Osteocyte (in vitro differentiated cells): ENCODE measurements around the gene STAMBPL1. TPM values are rescaled to one million over a fixed set of nuclear protein-coding genes. Genes with fewer than 3 reads are reported as not detected.

Experiments used
- DNase-seq: peaks from one replicate; pipeline ENCODE4 v3.0.0; 2021; ENCODE audit warnings: mixed read lengths; ENCODE audit not compliant: unreplicated experiment; ENCODE audit errors: extremely low spot score
- H3K27ac Mint-ChIP-seq: one replicate; pipeline ENCODE4 v1.8.0; 2021; ENCODE audit warnings: mild to moderate bottlenecking, mixed read lengths; ENCODE audit not compliant: unreplicated experiment
- H3K27me3 Mint-ChIP-seq: one replicate; pipeline ENCODE4 v1.8.0; 2021; ENCODE audit warnings: mixed read lengths; ENCODE audit not compliant: unreplicated experiment
- H3K36me3 Mint-ChIP-seq: one replicate; pipeline ENCODE4 v1.8.0; 2021; ENCODE audit warnings: mixed read lengths; ENCODE audit not compliant: unreplicated experiment
- H3K4me1 Mint-ChIP-seq: one replicate; pipeline ENCODE4 v1.8.0; 2021; ENCODE audit warnings: mixed read lengths; ENCODE audit not compliant: unreplicated experiment
- H3K4me3 Mint-ChIP-seq: one replicate; pipeline ENCODE4 v1.8.0; 2021; ENCODE audit warnings: mild to moderate bottlenecking, moderate library complexity, mixed read lengths; ENCODE audit not compliant: unreplicated experiment
- H3K9me3 Mint-ChIP-seq: one replicate; pipeline ENCODE4 v1.8.0; 2021; ENCODE audit warnings: mixed read lengths; ENCODE audit not compliant: unreplicated experiment
- CTCF ChIP-seq: fragments of 200-600 bp; sonication (generic); IDR thresholded peaks from 2 replicates; pipeline ENCODE4 v1.5.0; 2021; ENCODE audit warnings: antibody characterized with exemption, mild to moderate bottlenecking, moderate library complexity
- total RNA-seq: library from RNA; stranded (reverse); gene quantifications from 2 replicates; pipeline ENCODE4 v1.2.1, GENCODE V29; 2021

STAMBPL1 gene
- total RNA-seq, 1 donor from 2014 or later = 4.8 TPM

- Mint-ChIP-seq H3K27me3 (no peaks in the 10 kb centered on the region), H3K27ac (no peak overlapping the region), H3K4me3 (no peak overlapping the region), H3K36me3 (peaks cover 14% of the 10 kb centered on the region), H3K4me1 (peaks cover 19% of the 10 kb centered on the region), H3K9me3 (no peaks in the 10 kb centered on the region)
- no peak for DNase-seq
- TF ChIP-seq CTCF = no peak
Observed at GRCh38 chr10:88901984-88902789, 22.1 kb downstream of the STAMBPL1 start.

- Mint-ChIP-seq H3K36me3 (peaks cover 14% of the 10 kb centered on the region), H3K9me3 (no peaks in the 10 kb centered on the region), H3K27me3 (no peaks in the 10 kb centered on the region), H3K27ac (no peak overlapping the region), H3K4me3 (no peak overlapping the region), H3K4me1 (peaks cover 17% of the 10 kb centered on the region)
- no peak for TF ChIP-seq CTCF
- no peak for DNase-seq
Observed at GRCh38 chr10:88903715-88904114, 23.7 kb downstream of the STAMBPL1 start.

GRCh38 chr10:88906921-88907320, 26.9 kb downstream of the STAMBPL1 start:
- Mint-ChIP-seq H3K4me3 (no peak overlapping the region), H3K36me3 (peaks cover 14% of the 10 kb centered on the region), H3K27ac (no peak overlapping the region), H3K9me3 (no peaks in the 10 kb centered on the region), H3K27me3 (no peaks in the 10 kb centered on the region), H3K4me1 (peaks cover 9% of the 10 kb centered on the region)
- no peak for TF ChIP-seq CTCF
- no peak for DNase-seq

- DNase-seq = no peak
- Mint-ChIP-seq H3K36me3 (peaks cover 14% of the 10 kb centered on the region), H3K4me1 (peaks cover 5% of the 10 kb centered on the region), H3K9me3 (no peaks in the 10 kb centered on the region), H3K4me3 (no peak overlapping the region), H3K27ac (no peak overlapping the region), H3K27me3 (no peaks in the 10 kb centered on the region)
- no peak for TF ChIP-seq CTCF
Observed at GRCh38 chr10:88908194-88908593, 28.1 kb downstream of the STAMBPL1 start.

- H3K9me3 Mint-ChIP-seq = no peaks in the 10 kb centered on the region
- no peak overlapping the region for H3K4me3 Mint-ChIP-seq
- H3K27me3 Mint-ChIP-seq = no peaks in the 10 kb centered on the region
- H3K4me1 Mint-ChIP-seq = peaks cover 7% of the 10 kb centered on the region
- no peak for TF ChIP-seq CTCF
- peaks cover 6% of the 10 kb centered on the region for H3K36me3 Mint-ChIP-seq
- DNase-seq = no peak
- no peak overlapping the region for H3K27ac Mint-ChIP-seq
Observed at GRCh38 chr10:88911116-88911515, 31.1 kb downstream of the STAMBPL1 start.
